ENCODE measurements around the gene BMI1.
A peak's percentile ranks its signal among the peaks of the same experiment; 100 is the strongest.
"Not testable (repeated sequence)": the region's sequence is repeated elsewhere in the genome, so short reads cannot be mapped to it uniquely, and the experiment has no call there.

The BMI1 gene

DNA sequence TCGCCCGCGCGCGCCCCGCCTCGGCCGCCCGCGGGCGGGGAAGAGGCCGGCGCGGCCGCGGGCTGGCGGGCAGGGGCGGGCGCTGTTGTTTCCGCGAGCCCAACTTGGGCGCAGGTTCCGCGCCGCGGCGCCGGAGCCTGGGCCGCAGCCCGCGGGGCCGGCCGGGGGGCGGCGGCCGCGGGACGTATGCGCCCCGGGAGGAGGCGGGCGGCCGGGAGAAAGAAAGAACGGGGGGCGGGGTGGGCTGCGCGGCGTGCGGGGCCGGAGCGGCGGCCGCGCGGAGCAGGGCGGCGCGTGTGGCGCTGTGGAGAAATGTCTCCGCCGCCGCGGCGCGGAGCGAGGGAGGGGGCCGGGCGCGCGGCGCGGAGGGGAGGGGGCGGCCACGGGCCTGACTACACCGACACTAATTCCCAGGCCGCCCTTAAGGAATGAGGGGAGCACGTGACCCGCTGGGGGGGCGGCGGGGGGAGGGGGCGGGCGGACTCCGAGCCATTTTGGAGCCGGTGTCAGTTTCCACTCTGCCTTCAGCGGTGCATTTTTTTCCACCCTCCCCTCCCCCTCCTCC, at the start of gene BMI1:
TSS of gene BMI1 (plus strand) at position 509 of the 565 bp plus-strand sequence. CDS start 5,351 bp downstream, outside the sequence.
- DNase-seq (ENCODE audit: low spot score), result peak; percentile 91

DNA sequence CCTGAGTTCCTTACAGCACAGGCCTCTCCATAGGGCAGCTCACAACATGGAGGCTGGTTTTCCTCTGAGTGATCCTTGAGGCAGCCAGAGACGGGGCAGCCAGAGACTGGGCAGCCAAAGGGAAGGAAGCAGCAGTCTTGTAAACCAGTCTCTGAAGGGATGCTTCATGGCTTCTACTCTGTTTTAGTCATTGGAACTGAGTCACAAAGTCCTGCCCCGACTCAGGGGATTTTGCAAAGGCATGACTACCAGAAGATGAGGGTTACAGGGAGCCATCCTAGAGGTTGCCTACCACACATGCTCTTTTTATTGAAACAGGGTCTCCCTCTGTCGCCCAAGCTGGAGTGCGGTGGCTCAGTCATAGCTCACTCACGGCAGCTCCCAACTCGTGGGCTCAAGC, 49.1 kb upstream of the BMI1 start:
- DNase-seq (ENCODE audit: low spot score), result no peak

DNA sequence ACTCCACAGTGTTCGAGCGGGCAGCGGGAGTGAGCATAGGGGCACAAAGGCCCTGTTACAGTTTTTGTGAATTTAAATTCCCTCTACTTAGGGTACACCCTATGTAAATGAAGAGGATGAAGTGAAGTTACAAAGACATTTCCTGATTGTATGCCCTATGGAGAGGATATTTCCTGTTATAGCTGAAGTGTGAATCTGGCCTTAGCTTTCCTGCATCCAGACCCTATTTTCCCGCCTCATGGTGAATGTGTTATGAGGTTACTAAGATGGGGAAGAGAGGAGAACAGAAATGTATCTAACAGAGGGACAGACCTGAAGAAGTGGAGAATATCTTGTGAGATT, 42.5 kb upstream of the BMI1 start:
- no peak for DNase-seq (ENCODE audit: low spot score)

DNA sequence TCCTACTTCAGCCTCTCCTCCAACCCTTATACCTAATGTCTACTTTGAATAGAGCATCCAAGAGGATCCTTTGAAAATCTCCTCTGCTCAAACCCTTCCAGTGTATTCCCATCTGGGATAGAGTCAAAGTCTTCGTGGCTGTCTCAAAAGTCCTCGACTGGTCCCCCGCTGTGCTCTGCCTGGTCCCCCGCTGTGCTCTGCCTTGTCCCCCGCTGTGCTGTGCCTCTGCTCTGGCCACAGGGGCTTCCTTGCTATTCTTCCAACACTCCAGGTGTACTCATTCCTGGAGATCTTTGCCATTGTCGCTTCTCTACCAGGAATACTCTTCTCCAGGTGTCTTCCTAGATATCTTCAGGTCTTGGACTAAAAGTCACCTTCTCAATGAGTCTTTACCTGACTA, 40.8 kb upstream of the BMI1 start:
- DNase-seq (ENCODE audit: low spot score), result no peak

DNA sequence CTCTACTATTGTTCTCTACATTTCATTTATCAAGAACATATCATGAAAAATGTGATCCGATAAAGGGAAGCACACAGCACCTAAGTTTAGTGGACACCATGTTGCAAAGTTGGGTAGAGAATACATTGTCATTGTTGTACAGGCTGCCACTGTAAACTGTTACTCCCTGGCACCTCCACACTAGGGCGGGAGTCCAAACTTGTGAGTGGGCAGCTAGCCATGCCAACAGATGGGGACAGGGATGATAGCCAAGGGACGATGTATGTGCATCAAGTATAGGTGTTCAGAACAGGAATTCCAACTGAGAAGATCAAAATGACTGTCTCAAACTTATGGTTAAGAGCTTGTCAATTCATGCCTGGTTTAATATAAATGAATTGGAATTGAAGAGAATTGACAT, 35.8 kb upstream of the BMI1 start:
- DNase-seq (ENCODE audit: low spot score), result no peak

DNA sequence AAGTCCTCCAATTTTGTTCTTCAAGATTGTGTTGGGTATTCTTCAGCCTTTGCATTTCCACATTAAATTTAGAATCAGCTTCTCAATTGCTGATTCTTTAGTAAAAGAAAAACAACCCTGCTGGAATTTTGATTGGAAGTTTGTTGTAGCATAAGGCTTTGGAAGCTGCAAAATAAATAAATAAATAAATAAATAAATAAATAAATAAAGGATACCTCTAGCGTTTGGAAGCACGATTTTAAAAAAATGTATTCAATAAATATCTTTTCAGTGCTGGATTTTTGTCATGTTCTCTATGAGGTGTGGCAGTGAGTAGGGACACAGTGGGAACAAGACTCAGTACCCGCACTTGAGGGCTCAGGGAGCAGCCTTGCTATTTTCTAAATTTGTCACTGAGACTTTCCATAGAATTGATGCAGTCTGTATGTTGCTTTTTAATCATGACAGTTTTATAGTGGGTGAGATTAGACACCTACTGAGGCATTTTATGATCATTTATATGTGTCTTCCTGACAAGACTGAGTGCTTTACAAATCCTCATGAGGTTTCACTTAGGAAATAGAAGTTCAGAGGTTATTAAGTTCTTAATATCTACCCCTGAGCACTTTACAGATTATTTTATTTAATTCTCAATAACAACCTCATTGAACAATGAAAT, 27.0 kb upstream of the BMI1 start:
- DNase-seq (ENCODE audit: low spot score), result no peak

DNA sequence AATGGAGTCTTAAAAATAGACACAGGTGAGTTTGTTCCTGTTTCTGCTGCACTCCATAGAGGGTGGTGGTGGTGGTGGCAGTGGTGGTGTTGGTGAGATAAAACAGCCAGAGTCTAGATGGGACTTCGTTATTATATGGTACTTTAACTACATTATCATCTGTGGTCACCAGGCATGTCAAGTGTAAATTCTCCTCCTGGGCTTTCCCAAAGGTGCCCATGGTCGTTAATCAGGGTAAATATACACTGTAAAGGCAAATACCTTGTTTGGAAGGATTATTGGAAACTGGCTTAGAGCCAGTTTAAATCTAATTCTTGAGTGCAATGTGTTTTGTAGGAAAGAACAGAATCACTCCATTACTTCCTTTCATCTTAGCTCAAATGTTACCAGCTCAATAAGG, 26.2 kb upstream of the BMI1 start:
- no peak for DNase-seq (ENCODE audit: low spot score)

DNA sequence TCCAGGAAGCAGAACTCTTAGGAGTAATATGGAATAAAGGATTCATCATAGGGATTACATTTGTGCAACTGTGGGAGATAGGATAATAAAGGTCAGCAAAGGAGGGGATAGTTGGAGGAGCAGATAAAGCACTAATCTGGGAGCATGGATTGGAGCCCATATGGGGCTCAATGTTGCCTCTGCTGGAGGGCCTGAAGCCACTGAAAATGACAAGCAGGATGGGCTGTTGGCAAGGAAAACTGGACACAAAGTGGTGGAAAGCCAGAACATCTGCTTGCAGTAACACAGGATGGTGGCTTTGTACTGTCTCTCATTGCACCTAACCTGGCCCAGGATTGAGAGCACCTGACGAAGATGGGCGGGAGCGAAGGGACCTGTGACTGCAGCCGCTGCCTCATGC, 19.7 kb upstream of the BMI1 start:
- DNase-seq (ENCODE audit: low spot score), result no peak

DNA sequence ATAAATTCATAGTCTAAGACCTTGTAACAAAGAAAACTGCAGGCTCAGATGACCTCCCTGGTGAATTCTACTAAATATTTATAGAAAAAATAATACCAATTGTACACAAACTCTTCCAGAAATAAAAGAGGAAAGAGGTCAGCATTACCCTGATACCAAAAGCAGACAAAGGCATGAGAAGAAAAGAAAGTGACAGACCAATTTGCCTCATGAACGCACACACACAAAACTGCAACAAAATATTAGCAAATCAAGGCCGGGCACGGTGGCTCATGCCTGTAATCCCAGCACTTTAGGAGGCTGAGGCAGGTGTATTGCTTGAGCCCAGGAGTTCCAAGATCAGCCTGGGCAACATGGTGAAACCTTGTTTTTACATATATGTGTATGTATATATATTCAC, 17.4 kb upstream of the BMI1 start:
- no peak for DNase-seq (ENCODE audit: low spot score)

DNA sequence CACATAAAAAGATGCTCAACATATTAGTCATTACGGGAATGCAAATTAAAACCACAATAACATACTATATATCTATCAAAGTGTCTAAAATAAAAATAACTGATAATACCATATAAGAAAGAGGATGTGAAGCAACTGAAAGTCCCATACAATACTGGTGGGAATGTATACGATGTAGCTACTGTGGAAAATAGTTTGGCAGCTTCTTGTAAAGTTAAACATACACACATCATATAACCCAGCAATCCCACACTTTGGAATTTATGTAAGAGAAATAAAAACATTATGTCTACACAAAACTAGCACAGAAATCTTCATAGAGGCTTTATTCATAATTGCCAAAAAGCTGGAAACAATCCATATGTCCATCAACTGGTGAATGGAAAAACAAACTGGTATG, 15.2 kb upstream of the BMI1 start:
- DNase-seq (ENCODE audit: low spot score), result no peak

DNA sequence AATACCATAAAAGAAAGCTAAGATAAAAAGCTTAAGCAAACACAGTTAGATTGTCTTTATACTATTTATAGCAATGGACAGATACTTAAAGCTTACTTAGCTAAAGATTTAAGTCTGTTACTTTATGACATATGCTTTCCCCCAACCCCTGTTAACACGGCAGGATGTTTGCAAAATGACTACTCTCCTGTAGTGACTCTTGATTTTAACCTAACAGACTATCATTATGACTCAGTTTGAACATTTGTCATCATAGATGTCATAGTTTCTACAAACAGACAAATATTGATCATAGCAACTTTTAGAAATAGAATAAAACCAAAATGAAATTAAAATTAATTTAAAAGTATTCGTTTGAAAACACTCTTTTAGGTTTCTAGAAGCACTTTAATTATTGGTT, 12.5 kb upstream of the BMI1 start:
- DNase-seq (ENCODE audit: low spot score), result peak; percentile 37

DNA sequence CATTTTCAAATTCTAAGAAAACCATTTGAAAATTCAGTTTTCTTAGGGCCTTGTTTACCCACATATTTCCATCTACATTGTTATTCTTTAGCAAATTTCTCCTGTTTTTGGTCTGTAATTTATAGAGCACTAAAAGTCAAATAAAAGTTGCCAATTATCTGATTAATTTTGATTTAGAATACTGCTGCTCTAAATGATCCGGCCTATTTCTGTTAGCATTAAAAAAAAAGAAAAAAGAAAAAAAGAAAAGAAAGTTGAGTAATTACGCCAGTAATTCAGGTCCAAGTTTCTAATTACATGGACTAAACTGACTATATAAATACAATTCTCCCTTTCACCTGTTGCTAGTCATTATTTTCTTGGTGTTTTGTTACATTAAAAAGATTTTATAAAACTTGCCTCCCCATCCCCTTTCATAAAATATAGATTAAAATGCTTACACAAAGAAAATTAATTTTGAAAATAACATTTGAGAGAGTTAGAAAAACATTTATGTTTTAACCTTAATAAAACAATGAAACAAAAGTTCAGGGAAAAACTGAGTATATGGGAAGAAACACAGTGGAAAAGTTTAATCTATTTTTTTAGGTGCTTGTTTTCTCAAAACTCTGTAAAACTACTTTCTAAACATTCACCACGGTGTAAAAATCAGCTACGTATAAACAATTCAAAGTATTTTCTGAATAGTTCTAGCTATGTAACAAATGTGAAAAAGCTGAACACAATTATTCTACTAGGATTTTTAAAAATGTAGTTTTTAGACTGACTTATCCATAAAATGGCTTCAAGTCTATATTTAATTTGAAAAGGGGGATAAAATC, 11.5 kb upstream of the BMI1 start:
- no peak for DNase-seq (ENCODE audit: low spot score)

DNA sequence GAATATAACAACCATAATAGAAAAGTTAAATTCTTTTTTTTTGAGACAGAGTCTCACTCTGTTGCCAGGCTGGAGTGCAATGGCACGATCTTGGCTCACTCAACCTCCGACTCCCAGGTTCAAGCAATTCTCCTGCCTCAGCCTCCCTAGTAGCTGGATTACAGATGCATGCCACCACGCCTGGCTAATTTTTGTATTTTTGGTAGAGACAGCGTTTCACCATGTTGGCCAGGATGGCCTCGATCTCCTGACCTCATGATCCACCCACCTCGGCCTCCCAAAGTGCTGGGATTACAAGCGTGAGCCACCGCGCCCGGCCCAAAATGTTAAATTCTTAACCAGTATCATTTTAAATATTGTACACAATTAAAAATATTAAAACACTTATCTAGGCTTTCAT, 10.9 kb upstream of the BMI1 start:
- not testable (repeated sequence) for DNase-seq (ENCODE audit: low spot score)

DNA sequence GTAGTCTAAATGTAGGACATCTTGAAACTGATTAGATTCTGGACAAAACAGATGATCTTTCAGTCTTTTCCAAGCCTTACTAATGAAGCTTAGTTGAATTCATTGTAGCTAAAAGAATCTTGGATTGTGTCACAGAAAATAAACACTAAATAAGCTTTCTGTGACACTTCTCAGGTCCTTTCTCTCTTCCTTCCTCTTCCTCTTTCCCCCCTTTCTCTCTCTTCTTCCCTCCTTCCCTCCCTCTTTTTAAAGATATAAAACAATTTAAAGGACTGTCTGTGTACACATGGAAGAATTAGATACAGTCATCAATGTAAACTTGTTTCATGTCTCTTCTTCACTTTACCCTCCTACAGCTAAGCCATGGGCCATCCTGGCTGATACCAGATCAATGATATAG, 10.0 kb upstream of the BMI1 start:
- DNase-seq (ENCODE audit: low spot score), result no peak

DNA sequence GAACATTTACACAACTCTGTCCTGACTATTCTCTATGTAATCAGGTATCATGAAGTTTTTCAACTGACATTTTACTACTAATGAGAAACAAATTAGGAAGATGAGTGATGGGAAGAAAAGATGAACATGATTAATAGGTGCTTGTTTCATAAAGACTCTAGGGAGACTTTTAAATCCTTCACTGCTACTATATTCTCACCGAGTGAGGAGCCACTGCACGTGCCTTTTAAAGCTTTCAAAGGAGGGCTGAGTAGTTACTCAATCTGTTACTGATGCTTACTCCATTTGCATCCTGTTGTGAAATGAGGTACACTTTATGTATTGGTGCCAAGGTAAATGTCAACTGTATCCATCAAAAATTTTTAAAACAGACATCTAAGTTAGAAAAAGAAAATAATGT, 6.0 kb upstream of the BMI1 start:
- no peak for DNase-seq (ENCODE audit: low spot score)

DNA sequence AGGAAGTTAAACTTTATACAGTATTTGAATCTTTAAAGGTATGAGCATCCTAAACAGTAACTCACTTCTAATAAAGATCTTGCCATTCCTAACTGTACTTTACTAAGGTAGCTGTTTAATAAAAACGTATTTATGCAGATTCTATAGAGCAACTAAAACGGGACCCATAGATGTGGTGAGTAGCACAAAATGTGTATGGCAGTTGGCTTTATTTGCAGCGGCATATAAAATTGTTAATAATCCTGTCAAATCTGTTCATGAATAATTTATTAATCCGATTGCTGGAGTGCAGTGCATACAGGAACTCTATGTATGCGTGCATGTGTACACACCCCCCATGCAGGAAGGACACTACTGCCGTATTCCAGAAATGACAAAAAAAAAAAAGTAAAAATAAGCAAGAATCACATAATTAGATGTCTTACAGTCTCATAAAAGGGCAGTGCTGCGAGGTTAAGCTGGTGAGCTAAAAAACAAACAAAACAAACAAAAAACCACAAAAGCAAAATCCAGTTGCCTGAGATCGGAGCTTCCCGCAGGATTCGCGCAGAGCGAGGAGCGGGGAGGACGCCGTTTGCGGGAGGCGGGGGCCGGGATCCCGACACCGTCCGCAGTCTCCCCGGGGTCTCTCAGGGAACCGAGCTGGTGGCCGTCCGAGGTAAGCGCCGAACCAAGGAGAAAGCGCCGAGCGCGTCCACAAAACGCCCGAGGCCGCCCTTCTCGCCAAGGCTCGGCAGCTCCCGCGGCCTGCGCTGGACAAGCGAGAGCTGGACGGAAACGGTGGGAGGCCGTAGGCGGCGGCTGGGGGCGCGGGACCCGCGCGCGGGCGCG, 5.2 kb upstream of the BMI1 start:
- DNase-seq (ENCODE audit: low spot score), result no peak

DNA sequence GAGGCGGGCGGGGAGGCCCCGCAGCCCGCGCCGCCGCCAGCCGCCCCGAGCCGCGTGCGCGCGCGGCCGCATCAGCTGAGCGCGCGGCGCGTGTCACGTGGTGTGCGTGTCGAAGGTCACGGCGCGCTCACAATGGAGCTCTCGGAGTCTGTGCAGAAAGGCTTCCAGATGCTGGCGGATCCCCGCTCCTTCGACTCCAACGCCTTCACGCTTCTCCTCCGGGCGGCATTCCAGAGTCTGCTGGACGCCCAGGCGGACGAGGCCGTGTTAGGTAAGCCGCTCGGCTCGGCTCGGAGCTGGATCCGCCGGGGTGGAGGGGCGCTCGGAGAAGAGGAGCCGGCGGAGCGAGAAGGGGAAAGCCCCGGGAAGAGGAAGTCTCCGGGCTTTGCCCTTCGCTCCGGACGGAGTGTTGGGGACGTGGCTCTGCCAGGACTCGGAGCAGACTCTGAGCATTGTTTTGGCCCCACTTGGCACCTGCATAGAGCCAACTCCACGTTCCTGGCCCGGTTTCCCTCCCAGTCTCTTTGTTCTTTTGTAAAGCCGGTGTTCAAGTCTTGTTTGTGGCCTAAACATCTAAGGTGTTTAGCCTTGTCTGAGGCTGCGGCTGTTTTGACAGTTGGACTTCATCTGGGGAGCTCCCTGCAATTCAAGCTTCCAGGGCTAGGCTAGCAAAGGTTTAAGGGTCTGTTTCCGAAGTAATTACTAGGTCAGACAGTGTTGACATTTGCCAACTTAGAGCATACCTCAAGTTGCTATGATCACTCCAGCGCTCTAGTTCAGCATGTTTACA, 4.4 kb upstream of the BMI1 start, which contains the start of gene COMMD3:
TSS of gene COMMD3 (plus strand) at position 103 of the 790 bp plus-strand sequence. CDS start at position 133, 30 bp downstream.
- peak; percentile 89 for DNase-seq (ENCODE audit: low spot score)

DNA sequence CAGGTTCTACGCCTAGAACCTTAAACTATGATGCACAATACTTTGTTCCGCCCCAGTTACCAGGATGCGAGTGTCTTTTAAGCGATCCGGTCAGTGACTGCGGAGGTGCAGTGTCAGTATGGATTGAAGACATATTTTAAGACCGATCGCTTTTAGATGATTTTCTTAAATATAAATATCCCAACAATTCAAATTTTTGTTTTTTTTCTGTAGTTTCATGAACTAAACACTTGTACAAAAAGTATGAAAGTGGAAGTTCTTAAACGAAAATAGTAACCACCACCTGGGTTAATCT, 3.9 kb upstream of the BMI1 start:
- no peak for DNase-seq (ENCODE audit: low spot score)

DNA sequence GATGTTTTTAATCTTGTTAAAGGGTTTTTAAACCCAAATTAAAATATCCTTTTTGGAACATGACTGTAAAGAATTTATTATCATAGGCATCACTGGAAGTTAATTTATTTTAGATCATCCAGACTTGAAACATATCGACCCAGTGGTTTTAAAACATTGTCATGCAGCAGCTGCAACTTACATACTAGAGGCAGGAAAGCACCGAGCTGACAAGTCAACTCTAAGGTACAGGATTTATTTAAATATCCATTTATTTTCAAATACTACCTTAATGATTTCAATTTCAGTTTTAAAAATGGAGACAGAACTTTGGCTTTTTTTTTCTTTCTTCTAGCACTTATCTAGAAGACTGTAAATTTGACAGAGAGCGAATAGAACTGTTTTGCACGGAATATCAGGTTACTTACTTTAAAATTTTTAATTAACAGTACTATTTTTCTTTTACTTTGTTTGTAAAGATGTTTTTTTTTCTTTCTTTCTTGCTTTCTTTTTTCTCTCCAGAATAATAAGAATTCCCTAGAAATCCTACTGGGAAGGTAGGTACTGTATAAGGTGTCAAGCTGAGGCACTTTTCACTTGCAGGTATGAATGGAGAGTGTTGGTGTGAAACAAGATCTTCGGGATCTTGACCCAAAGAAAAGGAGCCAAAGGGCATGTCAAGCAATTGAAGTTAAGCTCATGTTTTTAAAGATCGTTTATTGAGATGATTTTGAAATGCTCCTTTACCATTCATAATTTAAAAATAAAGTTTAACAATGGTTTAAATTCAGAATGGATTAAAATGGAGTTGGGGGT, 2.9 kb upstream of the BMI1 start:
- no peak for DNase-seq (ENCODE audit: low spot score)

DNA sequence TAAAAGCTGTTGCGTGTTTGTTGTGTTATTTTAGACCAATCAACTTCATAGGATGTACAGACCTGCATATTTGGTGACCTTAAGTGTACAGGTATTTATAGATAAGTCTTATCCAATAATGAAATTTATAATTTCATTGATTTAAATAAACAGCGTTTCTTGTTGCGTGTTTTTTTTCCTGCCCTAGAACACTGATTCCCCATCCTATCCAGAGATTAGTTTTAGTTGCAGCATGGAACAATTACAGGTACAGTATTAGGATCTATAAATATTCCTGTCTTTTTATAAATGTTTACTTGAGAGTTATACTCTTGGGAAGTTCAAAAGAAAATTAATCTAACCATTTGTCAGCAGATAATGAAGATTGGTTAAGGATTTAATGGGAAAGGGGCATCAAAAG, 2.1 kb upstream of the BMI1 start:
- no peak for DNase-seq (ENCODE audit: low spot score)

DNA sequence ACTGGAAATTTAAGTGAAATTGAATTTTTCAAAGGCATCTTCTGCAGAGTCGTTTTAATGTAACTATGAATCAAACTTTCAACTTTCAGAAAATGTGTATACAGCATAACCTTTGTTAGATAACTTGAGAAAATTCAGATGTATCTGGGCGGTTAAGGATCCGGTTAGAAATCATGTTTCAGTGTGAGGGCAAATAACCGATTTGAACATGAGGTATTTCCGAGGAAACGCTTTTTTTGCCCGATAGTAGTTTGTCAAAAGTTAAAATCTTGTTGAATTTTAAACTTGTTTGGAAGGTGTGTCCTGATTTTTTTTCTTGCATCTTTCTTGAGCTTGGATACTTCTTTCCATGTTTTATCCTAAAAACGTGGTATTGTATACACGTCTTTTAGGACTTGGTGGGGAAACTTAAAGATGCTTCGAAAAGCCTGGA, 1.3 kb upstream of the BMI1 start:
- no peak for DNase-seq (ENCODE audit: low spot score)
